MCF 10A (cell line): ENCODE measurements around the gene WDR54. TPM values are rescaled to one million over a fixed set of nuclear protein-coding genes. Genes with fewer than 3 reads are reported as not detected.
A peak's percentile ranks its signal among the peaks of the same experiment; 100 is the strongest.

ENCODE experiments used
- BruUV-seq: library from RNA; stranded (reverse); fragments of 400-500 nt; replicated peaks from 2 replicates; lab custom pipeline; 2021; lab: Mats Ljungman, UMichigan
- CTCF ChIA-PET: fragments of 300-600 bp; sonication (Branson Sonifier 250); formaldehyde crosslinking; extraction: SDS; loops from one replicate; lab custom pipeline; 2021; ENCODE audit warnings: antibody characterized with exemption, inconsistent platforms; lab: Yijun Ruan, JAX
- POLR2A ChIA-PET: fragments of 300-600, 350-650 bp; sonication (Branson Sonifier 250); formaldehyde crosslinking; extraction: SDS; loops from one replicate; lab custom pipeline; 2020; ENCODE audit warnings: antibody characterized with exemption, inconsistent platforms; lab: Yijun Ruan, JAX
- DNase-seq: peaks from one replicate; pipeline ENCODE4 v3.0.0-alpha.2; 2018; ENCODE audit not compliant: unreplicated experiment
- H3K27ac Mint-ChIP-seq: one replicate; pipeline ENCODE4 v1.8.0; 2022; ENCODE audit warnings: mild to moderate bottlenecking, low read depth, mixed read lengths; ENCODE audit not compliant: unreplicated experiment
- H3K27me3 Mint-ChIP-seq: one replicate; pipeline ENCODE4 v1.8.0; 2022; ENCODE audit warnings: mixed read lengths; ENCODE audit not compliant: insufficient read depth, unreplicated experiment
- H3K36me3 Mint-ChIP-seq: one replicate; pipeline ENCODE4 v1.8.0; 2022; ENCODE audit warnings: mild to moderate bottlenecking, moderate library complexity, mixed read lengths; ENCODE audit not compliant: insufficient read depth, unreplicated experiment
- H3K4me1 Mint-ChIP-seq: one replicate; pipeline ENCODE4 v1.8.0; 2022; ENCODE audit warnings: mixed read lengths; ENCODE audit not compliant: insufficient read depth, unreplicated experiment
- H3K4me3 Mint-ChIP-seq: one replicate; pipeline ENCODE4 v1.8.0; 2022; ENCODE audit warnings: mild to moderate bottlenecking, moderate library complexity, mixed read lengths; ENCODE audit not compliant: unreplicated experiment
- H3K9me3 Mint-ChIP-seq: one replicate; pipeline ENCODE4 v1.8.0; 2022; ENCODE audit warnings: mixed read lengths; ENCODE audit not compliant: unreplicated experiment
- CTCF ChIP-seq: fragments of 200-600 bp; IDR thresholded peaks from one replicate; pipeline ENCODE4 v1.8.0; 2022; ENCODE audit warnings: antibody characterized with exemption, mild to moderate bottlenecking; ENCODE audit not compliant: unreplicated experiment
- intact Hi-C: fragments of 100-400 bp; cut with micrococcal nuclease; formaldehyde crosslinking; loops from 2 replicates; pipeline ENCODE4 v1.14.1; 2022
- total RNA-seq: library from RNA; stranded (reverse); gene quantifications from 2 replicates; pipeline ENCODE4 v1.2.3, GENCODE V29; 2022

Gene WDR54
- total RNA-seq, 1 experiment from 2014 or later = 19.9 TPM

- Mint-ChIP-seq H3K27me3 (no peaks in the 10 kb centered on the region), H3K4me3 (peak overlapping the region; percentile 87), H3K9me3 (no peaks in the 10 kb centered on the region), H3K4me1 (peaks cover 33% of the 10 kb centered on the region), H3K36me3 (peaks cover 51% of the 10 kb centered on the region), H3K27ac (peak overlapping the region; percentile 82)
- no peak for DNase-seq
- intact Hi-C loops = no loop called here
- BruUV-seq = TSS peak; percentile 4
- no peak for TF ChIP-seq CTCF
- POLR2A ChIA-PET = interaction anchor here (0.7 to 4.8 kb wide), 8 partner anchors 10 to 44 kb away, joined by 3 to 38 read pairs (median 16); partner anchors contain the start of genes INO80B, RTKN and WBP1
- CTCF ChIA-PET = interaction anchor here (0.7 to 0.9 kb wide), 3 partner anchors 33 to 600 kb away, joined by 3 to 4 read pairs (median 3); no protein-coding TSS in a partner anchor
Observed at GRCh38 chr2:74423231-74424095, 1.9 kb downstream of the WDR54 start.

GRCh38 chr2:74424139-74424992 lies 2.8 kb downstream of the WDR54 start:
- no peak overlapping the region for H3K27ac Mint-ChIP-seq

GRCh38 chr2:74424995-74425406 lies 3.5 kb downstream of the WDR54 start:
- Mint-ChIP-seq H3K36me3 (peaks cover 67% of the 10 kb centered on the region), H3K9me3 (no peaks in the 10 kb centered on the region), H3K27ac (peak overlapping the region; percentile 1), H3K4me3 (no peak overlapping the region), H3K27me3 (no peaks in the 10 kb centered on the region), H3K4me1 (peaks cover 33% of the 10 kb centered on the region)
- TF ChIP-seq CTCF = no peak
- intact Hi-C loops = no loop called here
- no TSS peak for BruUV-seq
- CTCF ChIA-PET = no interaction called here
- no peak for DNase-seq
- POLR2A ChIA-PET = interaction anchor here (1.8 to 4.8 kb wide), 3 partner anchors 14 to 33 kb away, joined by 7 to 38 read pairs (median 7); partner anchors contain the start of genes INO80B and RTKN

More at GRCh38 chr2:74424139-74424992, 2.8 kb downstream of the WDR54 start:
- intact Hi-C loops = no loop called here
- no peaks in the 10 kb centered on the region for H3K9me3 Mint-ChIP-seq
- no peak overlapping the region for H3K4me3 Mint-ChIP-seq
- peaks cover 60% of the 10 kb centered on the region for H3K36me3 Mint-ChIP-seq
- H3K4me1 Mint-ChIP-seq = peaks cover 33% of the 10 kb centered on the region
- CTCF ChIA-PET = interaction anchor here (0.7 to 0.9 kb wide), 2 partner anchors 32 to 600 kb away, joined by 3 read pairs; no protein-coding TSS in a partner anchor
- no peak for DNase-seq
- POLR2A ChIA-PET = interaction anchor here (0.7 to 4.8 kb wide), 4 partner anchors 15 to 34 kb away, joined by 4 to 38 read pairs (median 7); partner anchors contain the start of genes INO80B, RTKN and WBP1
- no TSS peak for BruUV-seq
- H3K27me3 Mint-ChIP-seq = no peaks in the 10 kb centered on the region
- TF ChIP-seq CTCF = no peak
